ENCODE measurements around the gene UTS2B.

DNA sequence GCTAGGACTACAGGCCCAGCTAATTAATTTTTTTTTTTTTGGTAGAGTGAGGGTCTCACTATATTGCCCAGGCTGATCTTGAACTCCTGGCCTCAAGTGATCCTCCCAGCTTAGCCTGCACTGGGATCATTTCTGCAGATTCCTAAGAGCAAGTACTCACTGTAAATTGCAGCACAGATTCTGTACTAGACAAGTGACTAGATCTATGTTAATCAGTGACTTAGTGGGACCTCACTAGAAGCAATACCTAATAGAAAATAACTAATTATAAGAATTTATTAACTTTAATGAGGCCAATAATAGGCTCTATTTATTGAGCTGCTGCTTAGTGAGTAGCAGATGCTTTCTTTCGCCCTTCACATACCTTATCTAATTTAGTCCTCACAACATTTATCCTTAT is 10.6 kb upstream of the UTS2B start:
- TF ChIP-seq EZH2 (IDR thresholded peaks at IDR 0.05; ENCODE audit: borderline replicate concordance, insufficient read depth, low read length, poor library complexity, severe bottlenecking) (no peak), CTCF (IDR thresholded peaks at IDR 0.05; ENCODE audit: poor library complexity, severe bottlenecking) (no peak), TAF1 (IDR thresholded peaks at IDR 0.05; ENCODE audit: low read depth) (no peak)
- TF ChIP-seq, protein P1, sequence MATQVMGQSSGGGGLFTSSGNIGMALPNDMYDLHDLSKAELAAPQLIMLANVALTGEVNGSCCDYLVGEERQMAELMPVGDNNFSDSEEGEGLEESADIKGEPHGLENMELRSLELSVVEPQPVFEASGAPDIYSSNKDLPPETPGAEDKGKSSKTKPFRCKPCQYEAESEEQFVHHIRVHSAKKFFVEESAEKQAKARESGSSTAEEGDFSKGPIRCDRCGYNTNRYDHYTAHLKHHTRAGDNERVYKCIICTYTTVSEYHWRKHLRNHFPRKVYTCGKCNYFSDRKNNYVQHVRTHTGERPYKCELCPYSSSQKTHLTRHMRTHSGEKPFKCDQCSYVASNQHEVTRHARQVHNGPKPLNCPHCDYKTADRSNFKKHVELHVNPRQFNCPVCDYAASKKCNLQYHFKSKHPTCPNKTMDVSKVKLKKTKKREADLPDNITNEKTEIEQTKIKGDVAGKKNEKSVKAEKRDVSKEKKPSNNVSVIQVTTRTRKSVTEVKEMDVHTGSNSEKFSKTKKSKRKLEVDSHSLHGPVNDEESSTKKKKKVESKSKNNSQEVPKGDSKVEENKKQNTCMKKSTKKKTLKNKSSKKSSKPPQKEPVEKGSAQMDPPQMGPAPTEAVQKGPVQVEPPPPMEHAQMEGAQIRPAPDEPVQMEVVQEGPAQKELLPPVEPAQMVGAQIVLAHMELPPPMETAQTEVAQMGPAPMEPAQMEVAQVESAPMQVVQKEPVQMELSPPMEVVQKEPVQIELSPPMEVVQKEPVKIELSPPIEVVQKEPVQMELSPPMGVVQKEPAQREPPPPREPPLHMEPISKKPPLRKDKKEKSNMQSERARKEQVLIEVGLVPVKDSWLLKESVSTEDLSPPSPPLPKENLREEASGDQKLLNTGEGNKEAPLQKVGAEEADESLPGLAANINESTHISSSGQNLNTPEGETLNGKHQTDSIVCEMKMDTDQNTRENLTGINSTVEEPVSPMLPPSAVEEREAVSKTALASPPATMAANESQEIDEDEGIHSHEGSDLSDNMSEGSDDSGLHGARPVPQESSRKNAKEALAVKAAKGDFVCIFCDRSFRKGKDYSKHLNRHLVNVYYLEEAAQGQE (IDR thresholded peaks at IDR 0.05; ENCODE audit: borderline replicate concordance), result no peak

Data from neural cell (in vitro differentiated cells).